Nucleus accumbens (tissue), 56 donors: ENCODE data around the gene ZGLP1.

Experiments
- DNase-seq, 56 donors: peaks; one replicate each; lab custom pipeline; 2025; lab: John Stamatoyannopoulos, UW

The ZGLP1 gene

DNA sequence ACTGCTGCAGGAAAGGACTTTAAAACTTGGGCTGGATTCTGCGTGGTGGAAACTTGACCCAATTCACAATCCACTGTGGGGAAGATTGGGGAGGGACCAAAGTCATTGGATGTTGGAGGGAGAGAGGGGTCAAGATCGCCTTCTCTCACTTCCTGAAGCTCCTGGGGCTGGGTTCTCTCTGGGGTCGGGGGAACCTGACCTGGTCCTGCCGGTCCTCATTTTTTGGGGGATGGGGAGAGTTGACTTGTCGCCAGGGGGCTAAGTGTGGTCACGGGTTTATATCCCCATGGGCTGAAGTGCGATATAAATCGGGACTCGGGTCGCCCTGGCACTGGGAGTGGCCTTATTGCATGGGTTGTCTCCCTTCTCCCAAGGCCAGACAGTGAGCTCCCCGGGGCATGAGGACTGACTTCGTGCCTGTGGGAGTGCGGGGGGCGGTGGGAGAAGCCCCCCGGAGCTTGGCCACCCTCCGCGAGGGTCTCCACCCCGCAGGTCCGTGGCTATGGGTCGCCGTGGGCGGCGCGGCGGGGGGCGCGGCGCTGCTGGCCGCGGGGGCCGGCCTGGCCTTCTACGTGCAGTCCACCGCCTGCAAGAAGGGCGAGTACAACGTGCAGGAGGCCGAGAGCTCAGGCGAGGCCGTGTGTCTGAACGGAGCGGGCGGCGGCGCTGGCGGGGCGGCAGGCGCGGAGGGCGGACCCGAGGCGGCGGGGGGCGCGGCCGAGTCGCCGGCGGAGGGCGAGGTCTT, 13.6 kb downstream of the ZGLP1 start:
- DNase-seq: no peak

DNA sequence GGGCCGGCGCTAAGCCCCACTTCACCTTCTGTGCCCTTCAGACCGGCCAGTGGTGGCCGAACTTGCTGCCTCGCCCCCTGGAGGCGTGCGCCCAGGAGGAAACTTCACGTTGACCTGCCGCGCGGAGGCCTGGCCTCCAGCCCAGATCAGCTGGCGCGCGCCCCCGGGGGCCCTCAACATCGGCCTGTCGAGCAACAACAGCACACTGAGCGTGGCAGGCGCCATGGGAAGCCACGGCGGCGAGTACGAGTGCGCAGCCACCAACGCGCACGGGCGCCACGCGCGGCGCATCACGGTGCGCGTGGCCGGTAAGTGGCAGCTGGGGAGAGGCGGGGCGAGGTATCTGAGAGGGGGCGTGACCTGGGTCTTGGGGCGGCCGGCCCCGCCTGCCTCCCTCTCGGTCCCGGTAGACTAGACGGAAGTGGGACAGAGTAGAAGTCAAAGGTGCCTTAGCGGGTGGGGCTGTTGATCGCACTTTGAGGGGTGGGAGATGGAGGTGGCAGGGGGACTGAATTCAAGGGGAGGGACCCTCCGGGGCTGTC, 14.2 kb downstream of the ZGLP1 start:
- DNase-seq: no peak

DNA sequence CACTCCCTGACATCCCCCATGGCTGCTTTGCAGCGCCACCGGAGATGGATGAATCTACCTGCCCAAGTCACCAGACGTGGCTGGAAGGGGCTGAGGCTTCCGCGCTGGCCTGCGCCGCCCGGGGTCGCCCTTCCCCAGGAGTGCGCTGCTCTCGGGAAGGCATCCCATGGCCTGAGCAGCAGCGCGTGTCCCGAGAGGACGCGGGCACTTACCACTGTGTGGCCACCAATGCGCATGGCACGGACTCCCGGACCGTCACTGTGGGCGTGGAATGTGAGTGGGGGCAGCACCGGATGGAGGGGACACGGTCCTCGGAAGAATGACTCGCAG, 15.3 kb downstream of the ZGLP1 start:
- no peak for DNase-seq

- DNase-seq: no peak
Measured at GRCh38 chr19:10293637-10294367, 15.8 kb downstream of the ZGLP1 start.

- DNase-seq: no peak
Measured at GRCh38 chr19:10292789-10293636, 16.6 kb downstream of the ZGLP1 start.

DNA sequence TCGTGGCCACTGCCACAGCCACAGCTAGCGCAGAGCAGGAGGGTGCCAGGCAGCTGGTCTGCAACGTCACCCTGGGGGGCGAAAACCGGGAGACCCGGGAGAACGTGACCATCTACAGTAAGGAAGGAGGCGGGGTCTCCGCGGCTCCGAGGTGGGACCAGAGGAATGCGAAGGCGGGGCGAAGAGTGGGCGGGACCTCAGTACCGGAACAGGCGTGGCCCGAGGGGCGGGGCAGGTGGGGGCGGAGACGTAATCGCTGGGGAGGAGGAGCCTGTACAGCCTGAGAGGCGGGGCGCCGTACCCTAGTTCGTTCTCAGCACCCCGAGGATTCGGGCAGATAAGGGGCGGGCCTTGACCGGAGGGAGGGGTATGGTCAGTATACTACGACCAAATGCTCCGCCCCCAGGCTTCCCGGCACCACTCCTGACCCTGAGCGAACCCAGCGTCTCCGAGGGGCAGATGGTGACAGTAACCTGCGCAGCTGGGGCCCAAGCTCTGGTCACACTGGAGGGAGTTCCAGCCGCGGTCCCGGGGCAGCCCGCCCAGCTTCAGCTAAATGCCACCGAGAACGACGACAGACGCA, 17.3 kb downstream of the ZGLP1 start:
- DNase-seq: peak in 35 of 56 donors; percentile 3 to 75 (median 25)

- DNase-seq: no peak
Measured at GRCh38 chr19:10291554-10292205, 17.9 kb downstream of the ZGLP1 start.

GRCh38 chr19:10290876-10291553, 18.6 kb downstream of the ZGLP1 start:
- DNase-seq: peak in 34 of 56 donors; percentile 3 to 78 (median 42)

DNA sequence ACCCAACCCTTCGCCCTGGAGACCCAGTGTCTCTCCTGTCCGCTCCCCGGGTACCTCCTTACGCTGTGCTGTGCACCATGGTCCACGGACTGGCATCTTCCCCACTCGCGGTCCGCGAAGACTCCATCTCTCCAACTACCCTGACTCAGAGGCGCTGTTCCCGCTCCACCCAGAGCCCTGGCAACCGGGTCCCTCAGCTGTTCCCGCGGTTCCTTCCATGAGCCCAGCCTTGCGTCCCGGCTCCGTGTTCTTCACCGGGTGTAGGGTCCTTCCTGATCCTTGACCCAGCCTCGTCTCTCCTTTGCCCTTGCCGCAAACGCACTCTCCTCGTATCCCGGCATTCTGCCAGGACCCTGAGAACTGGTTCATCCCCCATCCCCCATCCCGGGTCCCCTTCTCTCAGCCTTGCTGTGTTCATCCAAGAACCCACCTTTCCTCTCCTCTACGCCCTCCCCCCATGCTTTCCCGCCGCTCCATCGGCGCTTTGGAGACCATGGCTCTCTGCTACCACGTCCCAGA, 19.2 kb downstream of the ZGLP1 start:
- DNase-seq: peak in 3 of 56 donors; percentile 11 to 37 (median 26)

GRCh38 chr19:10289836-10290356, 19.7 kb downstream of the ZGLP1 start, which contains the start of gene ICAM5:
Gene ICAM5, plus strand, starts transcription at chr19:10289952. Its CDS starts 92 bp downstream, at chr19:10290044.
- DNase-seq: peak in 32 of 56 donors; percentile 6 to 86 (median 54)

DNA sequence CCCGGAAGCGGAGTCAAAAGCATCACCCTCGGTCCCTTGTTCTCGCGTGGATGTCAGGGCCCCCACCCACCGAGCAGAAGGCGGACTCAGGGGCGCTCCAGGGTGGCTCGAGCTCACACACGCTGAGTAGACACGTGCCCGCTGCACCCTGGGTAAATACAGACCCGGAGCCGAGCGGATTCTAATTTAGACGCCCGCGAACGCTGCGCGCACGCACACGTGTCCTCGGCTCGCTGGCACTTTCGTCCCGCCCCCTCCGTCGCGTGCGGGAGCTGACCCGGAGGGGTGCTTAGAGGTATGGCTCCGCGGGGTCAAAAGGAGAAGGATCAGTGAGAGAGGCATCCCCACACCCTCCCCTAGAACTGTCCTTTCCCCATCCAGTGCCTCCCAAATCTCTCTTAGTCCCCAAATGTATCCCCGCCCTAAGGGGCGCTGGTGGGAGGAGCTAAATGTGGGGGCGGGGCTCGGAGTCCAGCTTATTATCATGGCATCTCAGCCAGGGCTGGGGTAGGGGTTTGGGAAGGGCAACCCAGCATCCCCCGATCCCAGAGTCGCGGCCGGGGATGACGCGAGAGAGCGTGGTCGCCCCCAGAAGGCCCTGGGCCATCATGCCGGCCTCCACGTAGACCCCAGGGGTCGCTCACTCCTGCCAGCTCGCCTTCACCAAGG, 20.3 kb downstream of the ZGLP1 start:
- DNase-seq: peak in 35 of 56 donors; percentile 7 to 85 (median 51)

DNA sequence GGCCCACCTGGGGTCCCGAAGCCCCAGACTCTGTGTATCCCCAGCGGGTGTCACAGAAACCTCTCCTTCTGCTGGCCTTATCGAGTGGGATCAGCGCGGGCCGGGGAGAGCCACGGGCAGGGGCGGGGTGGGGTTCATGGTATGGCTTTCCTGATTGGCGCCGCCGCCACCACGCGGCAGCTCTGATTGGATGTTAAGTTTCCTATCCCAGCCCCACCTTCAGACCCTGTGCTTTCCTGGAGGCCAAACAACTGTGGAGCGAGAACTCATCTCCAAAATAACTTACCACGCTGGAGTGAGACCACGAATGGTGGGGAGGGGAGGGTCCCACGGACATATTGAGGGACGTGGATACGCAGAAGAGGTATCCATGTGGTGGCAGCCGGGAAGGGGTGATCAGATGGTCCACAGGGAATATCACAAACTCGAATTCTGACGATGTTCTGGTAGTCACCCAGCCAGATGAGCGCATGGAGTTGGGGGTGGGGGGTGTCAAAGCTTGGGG, 20.9 kb downstream of the ZGLP1 start:
- peak in 33 of 56 donors; percentile 6 to 75 (median 48) for DNase-seq

DNA sequence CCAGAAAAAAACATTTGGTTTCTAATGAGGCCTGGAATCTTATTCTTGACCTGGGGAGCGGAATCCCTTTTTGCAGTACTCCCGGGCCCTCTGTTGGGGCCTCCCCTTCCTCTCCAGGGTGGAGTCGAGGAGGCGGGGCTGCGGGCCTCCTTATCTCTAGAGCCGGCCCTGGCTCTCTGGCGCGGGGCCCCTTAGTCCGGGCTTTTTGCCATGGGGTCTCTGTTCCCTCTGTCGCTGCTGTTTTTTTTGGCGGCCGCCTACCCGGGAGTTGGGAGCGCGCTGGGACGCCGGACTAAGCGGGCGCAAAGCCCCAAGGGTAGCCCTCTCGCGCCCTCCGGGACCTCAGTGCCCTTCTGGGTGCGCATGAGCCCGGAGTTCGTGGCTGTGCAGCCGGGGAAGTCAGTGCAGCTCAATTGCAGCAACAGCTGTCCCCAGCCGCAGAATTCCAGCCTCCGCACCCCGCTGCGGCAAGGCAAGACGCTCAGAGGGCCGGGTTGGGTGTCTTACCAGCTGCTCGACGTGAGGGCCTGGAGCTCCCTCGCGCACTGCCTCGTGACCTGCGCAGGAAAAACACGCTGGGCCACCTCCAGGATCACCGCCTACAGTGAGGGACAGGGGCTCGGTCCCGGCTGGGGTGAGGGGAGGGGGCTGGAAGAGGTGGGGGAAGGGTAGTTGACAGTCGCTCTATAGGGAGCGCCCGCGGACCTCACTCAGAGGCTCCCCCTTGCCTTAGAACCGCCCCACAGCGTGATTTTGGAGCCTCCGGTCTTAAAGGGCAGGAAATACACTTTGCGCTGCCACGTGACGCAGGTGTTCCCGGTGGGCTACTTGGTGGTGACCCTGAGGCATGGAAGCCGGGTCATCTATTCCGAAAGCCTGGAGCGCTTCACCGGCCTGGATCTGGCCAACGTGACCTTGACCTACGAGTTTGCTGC, 22.5 kb downstream of the ZGLP1 start, which contains the start of gene ICAM4:
ICAM4 (plus strand) TSS at position 153 of the 935 bp plus-strand sequence; CDS start at position 211, 58 bp downstream.
- no peak for DNase-seq

DNA sequence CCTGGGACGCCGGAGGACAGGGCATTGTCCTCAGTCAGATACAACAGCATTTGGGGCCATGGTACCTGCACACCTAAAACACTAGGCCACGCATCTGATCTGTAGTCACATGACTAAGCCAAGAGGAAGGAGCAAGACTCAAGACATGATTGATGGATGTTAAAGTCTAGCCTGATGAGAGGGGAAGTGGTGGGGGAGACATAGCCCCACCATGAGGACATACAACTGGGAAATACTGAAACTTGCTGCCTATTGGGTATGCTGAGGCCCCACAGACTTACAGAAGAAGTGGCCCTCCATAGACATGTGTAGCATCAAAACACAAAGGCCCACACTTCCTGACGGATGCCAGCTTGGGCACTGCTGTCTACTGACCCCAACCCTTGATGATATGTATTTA, 24.2 kb downstream of the ZGLP1 start:
- DNase-seq: no peak

- DNase-seq: no peak
Measured at GRCh38 chr19:10284960-10285278, 24.7 kb downstream of the ZGLP1 start.

DNA sequence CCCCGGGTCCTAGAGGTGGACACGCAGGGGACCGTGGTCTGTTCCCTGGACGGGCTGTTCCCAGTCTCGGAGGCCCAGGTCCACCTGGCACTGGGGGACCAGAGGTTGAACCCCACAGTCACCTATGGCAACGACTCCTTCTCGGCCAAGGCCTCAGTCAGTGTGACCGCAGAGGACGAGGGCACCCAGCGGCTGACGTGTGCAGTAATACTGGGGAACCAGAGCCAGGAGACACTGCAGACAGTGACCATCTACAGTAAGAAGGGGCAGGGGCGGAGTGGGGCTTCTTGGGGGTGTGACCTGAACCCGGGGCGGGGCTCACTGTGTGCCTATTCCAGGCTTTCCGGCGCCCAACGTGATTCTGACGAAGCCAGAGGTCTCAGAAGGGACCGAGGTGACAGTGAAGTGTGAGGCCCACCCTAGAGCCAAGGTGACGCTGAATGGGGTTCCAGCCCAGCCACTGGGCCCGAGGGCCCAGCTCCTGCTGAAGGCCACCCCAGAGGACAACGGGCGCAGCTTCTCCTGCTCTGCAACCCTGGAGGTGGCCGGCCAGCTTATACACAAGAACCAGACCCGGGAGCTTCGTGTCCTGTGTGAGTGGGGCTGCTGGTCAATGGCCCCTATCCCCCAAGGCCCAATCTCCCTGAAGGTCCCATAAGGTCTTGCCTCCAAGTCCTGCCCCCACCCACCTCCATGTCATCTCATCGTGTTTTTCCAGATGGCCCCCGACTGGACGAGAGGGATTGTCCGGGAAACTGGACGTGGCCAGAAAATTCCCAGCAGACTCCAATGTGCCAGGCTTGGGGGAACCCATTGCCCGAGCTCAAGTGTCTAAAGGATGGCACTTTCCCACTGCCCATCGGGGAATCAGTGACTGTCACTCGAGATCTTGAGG, 25.3 kb downstream of the ZGLP1 start:
- no peak for DNase-seq
